DOHH2 (cell line): Measurements from ENCODE around the gene PPP5C.

Source experiments
- CTCF ChIP-seq: fragments of 200-600 bp; sonication (generic); IDR thresholded peaks from one replicate; pipeline ENCODE4 v1.5.1; 2014; ENCODE audit warnings: antibody characterized with exemption, mild to moderate bottlenecking, low read depth, low read length; ENCODE audit not compliant: poor library complexity, severe bottlenecking
- EZH2phosphoT487 ChIP-seq: fragments of 200-600 bp; sonication (generic); IDR thresholded peaks from 2 replicates; pipeline ENCODE4 v1.6.1; 2017; ENCODE audit warnings: borderline replicate concordance, mild to moderate bottlenecking, antibody characterized with exemption, low read length, moderate library complexity, mixed read lengths

GRCh38 chr19:46393456-46394401, 46.8 kb downstream of the PPP5C start:
- TF ChIP-seq CTCF (no peak), EZH2phosphoT487 (no peak)
